IMR-90 (cell line): ENCODE results near the gene NAA35. TPM values are rescaled to one million over a fixed set of nuclear protein-coding genes. Genes with fewer than 3 reads are reported as not detected.

Experiments used
- ATAC-seq: fragments of 200-7000 bp; cut with Tn5 transposase; 2 replicates; pipeline ENCODE4 v1.9.1; 2020; ENCODE audit warnings: low read depth, mild to moderate bottlenecking, moderate library complexity
- BruUV-seq: library from RNA; stranded (reverse); fragments of 400-500 nt; replicated peaks from 2 replicates; lab custom pipeline; 2021; lab: Mats Ljungman, UMichigan
- CTCF ChIA-PET: fragments of 300-600 bp; formaldehyde crosslinking; extraction: SDS; loops from one replicate; lab custom pipeline; 2021; ENCODE audit warnings: antibody characterized with exemption; lab: Yijun Ruan, JAX
- POLR2A ChIA-PET: fragments of 300-600 bp; sonication (Branson Sonifier 250); formaldehyde crosslinking; loops from one replicate; lab custom pipeline; 2022; ENCODE audit warnings: antibody characterized with exemption; ENCODE audit not compliant: unreplicated experiment; lab: Charles Lee
- DNase-seq: peaks from one replicate; pipeline ENCODE4 v3.0.0; 2013
- H2AFZ ChIP-seq: replicated peaks from 2 replicates; pipeline ENCODE3; 2013; ENCODE audit warnings: low read length, mild to moderate bottlenecking; ENCODE audit not compliant: poor library complexity
- H2AK5ac ChIP-seq: 2 replicates; pipeline ENCODE4 v1.6.1; 2013; ENCODE audit warnings: low read depth, low read length, inconsistent platforms
- H2AK9ac ChIP-seq: replicated peaks from 2 replicates; pipeline ENCODE3; 2013; ENCODE audit warnings: mild to moderate bottlenecking, low read depth, low read length, moderate library complexity; ENCODE audit not compliant: poor library complexity
- H2BK120ac ChIP-seq: 2 replicates; pipeline ENCODE4 v1.6.1; 2013; ENCODE audit warnings: low read depth, low read length, inconsistent platforms
- H2BK15ac ChIP-seq: 3 replicates; pipeline ENCODE4 v1.6.1; 2013; ENCODE audit warnings: low read depth, low read length, inconsistent platforms
- H2BK20ac ChIP-seq: 2 replicates; pipeline ENCODE4 v1.6.1; 2013; ENCODE audit warnings: low read depth, mild to moderate bottlenecking, inconsistent platforms, low read length, moderate library complexity
- H2BK5ac ChIP-seq: 2 replicates; pipeline ENCODE4 v1.6.1; 2013; ENCODE audit warnings: mild to moderate bottlenecking, low read depth, low read length, inconsistent platforms; ENCODE audit not compliant: poor library complexity, severe bottlenecking
- H3K14ac ChIP-seq: replicated peaks from 2 replicates; pipeline ENCODE4 v1.6.1; 2013; ENCODE audit warnings: low read depth, low read length, inconsistent platforms
- H3K18ac ChIP-seq: 2 replicates; pipeline ENCODE4 v1.6.1; 2013; ENCODE audit warnings: low read depth, low read length, control low read depth
- H3K23ac ChIP-seq: 2 replicates; pipeline ENCODE4 v1.6.1; 2013; ENCODE audit warnings: low read depth, low read length, inconsistent platforms
- H3K27ac ChIP-seq: 2 replicates; pipeline ENCODE4 v1.5.1; 2013; ENCODE audit warnings: mild to moderate bottlenecking, control low read depth, low read length; ENCODE audit not compliant: insufficient read depth
- H3K27me3 ChIP-seq: 2 replicates; pipeline ENCODE4 v1.6.1; 2013; ENCODE audit warnings: low read length; ENCODE audit not compliant: control insufficient read depth, insufficient read depth
- H3K36me3 ChIP-seq: 2 replicates; pipeline ENCODE4 v1.6.1; 2013; ENCODE audit warnings: low read length, mixed read lengths; ENCODE audit not compliant: control insufficient read depth, insufficient read depth
- H3K4ac ChIP-seq: 2 replicates; pipeline ENCODE4 v1.6.1; 2013; ENCODE audit warnings: low read depth, low read length, inconsistent platforms
- H3K4me1 ChIP-seq: 2 replicates; pipeline ENCODE4 v1.6.1; 2013; ENCODE audit warnings: low read length, mixed read lengths; ENCODE audit not compliant: control insufficient read depth, insufficient read depth
- H3K4me2 ChIP-seq: 2 replicates; pipeline ENCODE4 v1.6.1; 2013; ENCODE audit warnings: low read depth, mild to moderate bottlenecking, control low read depth, low read length, moderate library complexity
- H3K4me3 ChIP-seq: 2 replicates; pipeline ENCODE4 v1.5.1; 2013; ENCODE audit warnings: low read depth, mild to moderate bottlenecking, control low read depth, low read length, moderate library complexity; ENCODE audit not compliant: insufficient read depth
- H3K56ac ChIP-seq: 2 replicates; pipeline ENCODE4 v1.6.1; 2013; ENCODE audit warnings: low read length, inconsistent platforms; ENCODE audit not compliant: insufficient read depth; ENCODE audit errors: extremely low read depth
- H3K79me1 ChIP-seq, 2 experiments: 2 replicates each; pipeline ENCODE4 v1.6.1; 2013; ENCODE audit warnings: low read length in 2 of 2, inconsistent platforms in 1 of 2, low read depth in 1 of 2
- H3K9ac ChIP-seq: 2 replicates; pipeline ENCODE4 v1.6.1; 2013; ENCODE audit warnings: low read depth, low read length, control low read depth
- H3K9me1 ChIP-seq: 2 replicates; pipeline ENCODE4 v1.6.1; 2013; ENCODE audit warnings: low read length, inconsistent platforms; ENCODE audit not compliant: insufficient read depth
- H3K9me3 ChIP-seq: 2 replicates; pipeline ENCODE4 v1.6.1; 2013; ENCODE audit warnings: low read length; ENCODE audit not compliant: control insufficient read depth, insufficient read depth
- H4K20me1 ChIP-seq: 2 replicates; pipeline ENCODE4 v1.6.1; 2013; ENCODE audit warnings: low read length, inconsistent platforms; ENCODE audit not compliant: insufficient read depth
- H4K5ac ChIP-seq: 2 replicates; pipeline ENCODE4 v1.6.1; 2013; ENCODE audit warnings: mild to moderate bottlenecking, low read depth, low read length, control low read depth
- H4K8ac ChIP-seq, 2 experiments: 2 replicates each; pipeline ENCODE4 v1.6.1; 2013; ENCODE audit warnings: low read depth in 2 of 2, low read length in 2 of 2, control low read depth in 1 of 2, inconsistent platforms in 1 of 2
- H4K91ac ChIP-seq: 2 replicates; pipeline ENCODE4 v1.6.1; 2013; ENCODE audit warnings: low read depth, low read length, inconsistent platforms; ENCODE audit not compliant: insufficient read depth
- BHLHE40 ChIP-seq: fragments of 150-350 bp; IDR thresholded peaks from 2 replicates; pipeline ENCODE4 v1.6.1; 2016; ENCODE audit warnings: mild to moderate bottlenecking, low read depth, low read length
- CEBPB ChIP-seq: IDR thresholded peaks from 2 replicates; pipeline ENCODE4 v1.6.1; 2012; ENCODE audit warnings: low read depth, low read length, improper control_type of control experiment
- CHD1 ChIP-seq: IDR thresholded peaks from 2 replicates; pipeline ENCODE4 v1.6.1; 2012; ENCODE audit warnings: low read depth, low read length, improper control_type of control experiment
- CTCF ChIP-seq: conservative IDR thresholded peaks from 2 replicates; pipeline ENCODE4 v1.5.1; 2012; ENCODE audit warnings: mild to moderate bottlenecking, low read depth, low read length, improper control_type of control experiment
- FOS ChIP-seq: fragments of 150-350 bp; IDR thresholded peaks from 2 replicates; pipeline ENCODE4 v1.6.1; 2016; ENCODE audit warnings: low read depth, low read length
- MAFK ChIP-seq: IDR thresholded peaks from 2 replicates; pipeline ENCODE4 v1.6.1; 2012; ENCODE audit warnings: low read depth, low read length, improper control_type of control experiment
- MAZ ChIP-seq: IDR thresholded peaks from 2 replicates; pipeline ENCODE4 v1.6.1; 2012; ENCODE audit warnings: low read depth, mild to moderate bottlenecking, low read length, improper control_type of control experiment, moderate library complexity, borderline replicate concordance
- MXI1 ChIP-seq: IDR thresholded peaks from 2 replicates; pipeline ENCODE4 v1.6.1; 2012; ENCODE audit warnings: low read depth, mild to moderate bottlenecking, low read length, moderate library complexity, borderline replicate concordance
- NFE2L2 ChIP-seq: fragments of 150-350 bp; IDR thresholded peaks from 2 replicates; pipeline ENCODE4 v1.6.1; 2016; ENCODE audit warnings: low read depth, mild to moderate bottlenecking, low read length
- POLR2A ChIP-seq: IDR thresholded peaks from 2 replicates; pipeline ENCODE4 v1.6.1; 2012; ENCODE audit warnings: mild to moderate bottlenecking, low read depth, low read length
- RAD21 ChIP-seq: IDR thresholded peaks from 2 replicates; pipeline ENCODE4 v1.6.1; 2012; ENCODE audit warnings: low read length, improper control_type of control experiment
- RCOR1 ChIP-seq: IDR thresholded peaks from 2 replicates; pipeline ENCODE4 v1.6.1; 2012; ENCODE audit warnings: mild to moderate bottlenecking, low read length, improper control_type of control experiment; ENCODE audit not compliant: insufficient replicate concordance
- RFX5 ChIP-seq: IDR thresholded peaks from 2 replicates; pipeline ENCODE4 v1.8.0; 2012; ENCODE audit warnings: low read depth, mild to moderate bottlenecking, low read length, moderate library complexity
- SMC3 ChIP-seq: fragments of 150-350 bp; IDR thresholded peaks from 2 replicates; pipeline ENCODE4 v1.6.1; 2016; ENCODE audit warnings: low read depth, mild to moderate bottlenecking, antibody characterized with exemption, low read length, moderate library complexity
- USF2 ChIP-seq: fragments of 150-350 bp; IDR thresholded peaks from 2 replicates; pipeline ENCODE4 v1.6.1; 2017; ENCODE audit warnings: mild to moderate bottlenecking, antibody characterized with exemption, low read length, low read depth
- WGBS, 2 experiments: methylation state at CpG; one replicate each; pipeline versions ENCODE4 v1.1.5 to v1.1.7; 2013; ENCODE audit warnings: missing lambda C conversion rate in 2 of 2; ENCODE audit not compliant: insufficient read length in 1 of 2; ENCODE audit errors: extremely low coverage in 2 of 2; 5-methylcytosine and 5-hydroxymethylcytosine counted together
- dilution Hi-C: fragments of 300-500 bp; cut with HindIII; formaldehyde crosslinking; loops from one replicate; pipeline ENCODE4 v1.14.3; 2018; ENCODE audit warnings: low sequenced_read_pairs; ENCODE audit not compliant: unreplicated experiment
- in situ Hi-C: fragments of 300-500 bp; cut with MboI; formaldehyde crosslinking; loops from 3 replicates; pipeline ENCODE4 v1.14.3; 2019; ENCODE audit warnings: low sequenced_read_pairs, inconsistent platforms, mixed read lengths
- intact Hi-C: fragments of 100-400 bp; cut with micrococcal nuclease; formaldehyde crosslinking; loops from 2 replicates; pipeline ENCODE4 v1.10.0; 2022
- polyA plus RNA-seq, 3 experiments: library from polyadenylated mRNA; depleted of rRNA; stranded (reverse); fragments of >200 nt; gene quantifications; 2 replicates each; pipeline ENCODE4 v1.2.3, GENCODE V29; 2012; ENCODE audit warnings: low replicate concordance in 1 of 3
- total RNA-seq: library from RNA; depleted of rRNA; stranded (reverse); fragments of >200 nt; gene quantifications from 2 replicates; pipeline ENCODE4 v1.2.3, GENCODE V29; 2012
- TF ChIP-seq, protein P1 (sequence below): fragments of 150-350 bp; IDR thresholded peaks from 2 replicates; pipeline ENCODE4 v1.6.1; 2016; ENCODE audit warnings: low read depth, mild to moderate bottlenecking, low read length, moderate library complexity, borderline replicate concordance

The NAA35 gene
- total and polyA plus RNA-seq, 2 of the 4 experiments (the other 2 are of a cell fraction) = 13.1 to 16.5 TPM

- Histone ChIP-seq H3K4ac (no peak overlapping the region), H3K9ac (no peak overlapping the region), H3K79me1 (no peaks in the 10 kb centered on the region), H3K4me2 (no peak overlapping the region), H3K23ac (no peak overlapping the region), H4K20me1 (no peaks in the 10 kb centered on the region), H4K8ac (no peak overlapping the region), H3K4me1 (no peaks in the 10 kb centered on the region), H3K18ac (no peak overlapping the region), H4K91ac (no peak overlapping the region), H2AK9ac (no peak overlapping the region), H3K36me3 (no peaks in the 10 kb centered on the region), H3K56ac (no peak overlapping the region), H2BK120ac (no peak overlapping the region), H2BK5ac (no peak overlapping the region), H4K5ac (no peak overlapping the region), H2BK20ac (no peak overlapping the region), H3K27me3 (no peaks in the 10 kb centered on the region), H2BK15ac (no peak overlapping the region), H2AFZ (no peak overlapping the region), H3K9me3 (no peaks in the 10 kb centered on the region), H3K4me3 (no peak overlapping the region), H3K9me1 (no peaks in the 10 kb centered on the region), H3K27ac (no peak overlapping the region), H2AK5ac (no peak overlapping the region), H3K14ac (no peak overlapping the region)
- BruUV-seq = no TSS peak
- intact Hi-C loops = no loop called here
- ChIA-PET POLR2A (no interaction called here), CTCF (no interaction called here)
- in situ Hi-C loops = no loop called here
- TF ChIP-seq USF2 (no peak), CEBPB (no peak), POLR2A (no peak), RCOR1 (no peak), BHLHE40 (no peak), CHD1 (no peak), CTCF (no peak), FOS (no peak), NFE2L2 (no peak), MXI1 (no peak), MAFK (no peak), RFX5 (no peak), RAD21 (no peak), SMC3 (no peak), MAZ (no peak)
- TF ChIP-seq, protein P1, sequence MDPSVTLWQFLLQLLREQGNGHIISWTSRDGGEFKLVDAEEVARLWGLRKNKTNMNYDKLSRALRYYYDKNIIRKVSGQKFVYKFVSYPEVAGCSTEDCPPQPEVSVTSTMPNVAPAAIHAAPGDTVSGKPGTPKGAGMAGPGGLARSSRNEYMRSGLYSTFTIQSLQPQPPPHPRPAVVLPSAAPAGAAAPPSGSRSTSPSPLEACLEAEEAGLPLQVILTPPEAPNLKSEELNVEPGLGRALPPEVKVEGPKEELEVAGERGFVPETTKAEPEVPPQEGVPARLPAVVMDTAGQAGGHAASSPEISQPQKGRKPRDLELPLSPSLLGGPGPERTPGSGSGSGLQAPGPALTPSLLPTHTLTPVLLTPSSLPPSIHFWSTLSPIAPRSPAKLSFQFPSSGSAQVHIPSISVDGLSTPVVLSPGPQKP = no peak
- WGBS, 2 experiments = no CpG with 5 or more reads among the region's 7 CpGs
- dilution Hi-C loops = no loop called here
- DNase-seq = no peak
- no peak for ATAC-seq
Measured at GRCh38 chr9:85917756-85918155, 23.2 kb upstream of the NAA35 start.
